A549 (cell line): ENCODE measurements around the gene CDADC1. TPM values are rescaled to one million over a fixed set of nuclear protein-coding genes. Genes with fewer than 3 reads are reported as not detected.

Experiments used
- ATAC-seq, 2 experiments: fragments of 200-7000 bp in 1 of 2; fragments of >200 bp in 1 of 2; cut with Nextera tagmentation in 1 of 2; cut with Tn5 transposase in 1 of 2; 3 replicates each; pipeline versions ENCODE4 v1.8.0 to v1.9.1; 2018 to 2020; ENCODE audit warnings: mild to moderate bottlenecking in 1 of 2, moderate library complexity in 1 of 2
- CTCF ChIA-PET: fragments of 300-600 bp; sonication (Branson Sonifier 250); formaldehyde crosslinking; extraction: SDS; loops from one replicate; lab custom pipeline; 2021; ENCODE audit warnings: antibody characterized with exemption, inconsistent platforms; lab: Yijun Ruan, JAX
- POLR2A ChIA-PET: fragments of 350-600 bp; formaldehyde crosslinking; extraction: SDS; loops from one replicate; lab custom pipeline; 2021; ENCODE audit warnings: antibody characterized with exemption, inconsistent platforms; lab: Yijun Ruan, JAX
- DNase-seq, 2 experiments: peaks; one replicate each; pipeline versions ENCODE4 v3.0.0 to v3.0.0-alpha.2; 2011 to 2016; ENCODE audit warnings: low read depth in 1 of 2, low spot score in 1 of 2
- FAIRE-seq: peaks from 2 replicates; lab custom pipeline; 2011; peaks lifted over from hg19 to GRCh38; lab: Jason Lieb, UNC
- H3K27ac ChIP-seq, 2 experiments: fragments of >200 bp; sonication (Bioruptor Twin); formaldehyde crosslinking; 3 replicates each; pipeline ENCODE4 v1.5.1; 2016 to 2017
- H3K4me1 ChIP-seq: fragments of >200 bp; sonication (Bioruptor Twin); formaldehyde crosslinking; 3 replicates; pipeline ENCODE4 v1.6.1; 2016
- H3K4me2 ChIP-seq: fragments of >200 bp; sonication (Bioruptor Twin); formaldehyde crosslinking; 3 replicates; pipeline ENCODE4 v1.6.1; 2016
- H3K4me3 ChIP-seq: fragments of >200 bp; sonication (Bioruptor Twin); formaldehyde crosslinking; 3 replicates; pipeline ENCODE4 v1.5.1; 2016
- H3K9me3 ChIP-seq: fragments of >200 bp; sonication (Bioruptor Twin); formaldehyde crosslinking; 3 replicates; pipeline ENCODE4 v1.6.1; 2016
- BHLHE40 ChIP-seq: IDR thresholded peaks from 2 replicates; pipeline ENCODE4 v1.6.1; 2012; ENCODE audit warnings: low read depth, low read length, inconsistent platforms
- CBX2 ChIP-seq: fragments of 200-600 bp; sonication (generic); IDR thresholded peaks from 2 replicates; pipeline ENCODE4 v1.6.1; 2016; ENCODE audit warnings: low read depth, mild to moderate bottlenecking, borderline replicate concordance
- CBX8 ChIP-seq: fragments of 200-600 bp; sonication (generic); IDR thresholded peaks from 2 replicates; pipeline ENCODE4 v1.6.1; 2016
- CEBPB ChIP-seq, 2 experiments: fragments of >200 bp in 1 of 2; sonication (Bioruptor Twin) in 1 of 2; formaldehyde crosslinking in 1 of 2; IDR thresholded peaks; 2 replicates each; pipeline ENCODE4 v1.6.1; 2012 to 2016
- EHF ChIP-seq: fragments of 250-450 bp; sonication (Bioruptor Pico); IDR thresholded peaks from 2 replicates; pipeline ENCODE4 v1.5.0; 2020; ENCODE audit warnings: mild to moderate bottlenecking
- FOSL2 ChIP-seq, 2 experiments: fragments of 450-650 bp in 1 of 2; fragments of >200 bp in 1 of 2; sonication (Bioruptor Twin) in 1 of 2; formaldehyde crosslinking; IDR thresholded peaks; 2 replicates each; pipeline versions ENCODE4 v1.5.0 to v1.6.1; 2016 to 2020; ENCODE audit warnings: mild to moderate bottlenecking in 1 of 2, moderate library complexity in 1 of 2
- HDAC2 ChIP-seq: fragments of 200-600 bp; sonication (generic); IDR thresholded peaks from 2 replicates; pipeline ENCODE4 v1.6.1; 2016
- HEYL ChIP-seq: fragments of 250-450 bp; sonication (Bioruptor Pico); IDR thresholded peaks from 2 replicates; pipeline ENCODE4 v1.8.0; 2021; ENCODE audit warnings: mild to moderate bottlenecking, moderate library complexity
- HOXB5 ChIP-seq: fragments of 250-450 bp; sonication (Bioruptor Pico); IDR thresholded peaks from 2 replicates; pipeline ENCODE4 v1.5.0; 2020; ENCODE audit warnings: mild to moderate bottlenecking, moderate library complexity
- JUN ChIP-seq, 2 experiments: fragments of >200 bp; sonication (Bioruptor Twin); formaldehyde crosslinking; IDR thresholded peaks; 2 replicates in 1 of 2; 3 replicates in 1 of 2; pipeline ENCODE4 v1.6.1; 2016 to 2017
- JUNB ChIP-seq: fragments of >200 bp; sonication (Bioruptor Twin); formaldehyde crosslinking; IDR thresholded peaks from 2 replicates; pipeline ENCODE4 v1.6.1; 2016
- KDM1A ChIP-seq: fragments of 200-600 bp; sonication (generic); IDR thresholded peaks from 2 replicates; pipeline ENCODE4 v1.6.1; 2016; ENCODE audit warnings: low read depth, mild to moderate bottlenecking
- MAZ ChIP-seq: fragments of 150-350 bp; IDR thresholded peaks from 2 replicates; pipeline ENCODE4 v1.6.1; 2014; ENCODE audit warnings: antibody characterized with exemption, low read depth, low read length, borderline replicate concordance
- POLR2AphosphoS2 ChIP-seq: conservative IDR thresholded peaks from 2 replicates; pipeline ENCODE4 v1.6.1; 2012; ENCODE audit warnings: low read length, improper control_type of control experiment, inconsistent platforms
- RARB ChIP-seq: fragments of 250-450 bp; sonication (Bioruptor Pico); IDR thresholded peaks from 2 replicates; pipeline ENCODE4 v1.8.0; 2021; ENCODE audit warnings: mild to moderate bottlenecking, moderate library complexity
- RFX5 ChIP-seq: fragments of 450-650 bp; IDR thresholded peaks from 2 replicates; pipeline ENCODE4 v1.7.1; 2014; ENCODE audit warnings: antibody characterized with exemption, mild to moderate bottlenecking, moderate library complexity
- TFCP2L1 ChIP-seq: fragments of 250-450 bp; sonication (Bioruptor Pico); IDR thresholded peaks from 2 replicates; pipeline ENCODE4 v1.5.0; 2021; ENCODE audit warnings: mild to moderate bottlenecking
- ZC3H11A ChIP-seq: fragments of 450-650 bp; IDR thresholded peaks from 2 replicates; pipeline ENCODE4 v1.6.1; 2014; ENCODE audit warnings: antibody characterized with exemption, mild to moderate bottlenecking
- ZFP36 ChIP-seq: fragments of 450-650 bp; IDR thresholded peaks from 2 replicates; pipeline ENCODE4 v1.6.1; 2014; ENCODE audit warnings: borderline replicate concordance; ENCODE audit not compliant: partially characterized antibody
- ZNF302 ChIP-seq: fragments of 250-450 bp; sonication (Bioruptor Pico); IDR thresholded peaks from 2 replicates; pipeline ENCODE4 v1.9.0; 2021; ENCODE audit warnings: inconsistent platforms, mild to moderate bottlenecking, moderate library complexity
- WGBS: methylation state at CpG from one replicate; pipeline ENCODE4 v1.1.6; 2017; ENCODE audit errors: missing lambda C conversion rate; 5-methylcytosine and 5-hydroxymethylcytosine counted together
- polyA plus RNA-seq, 4 experiments: library from polyadenylated mRNA; depleted of rRNA in 3 of 4; stranded (reverse); fragments of >200 nt; fragmentation: RNase III in 1 of 4; extraction: RNeasy Plus Mini Kit Qiagen cat#74134 plus additional on column Dnase treatment in 1 of 4; gene quantifications; 2 replicates in 3 of 4; 3 replicates in 1 of 4; pipeline ENCODE4 v1.2.3, GENCODE V29; 2011 to 2017
- TF ChIP-seq, protein P1 (sequence below): fragments of 200-600 bp; sonication (generic); IDR thresholded peaks from 2 replicates; pipeline ENCODE4 v1.6.1; 2016; ENCODE audit warnings: antibody characterized with exemption, mild to moderate bottlenecking, moderate library complexity
- TF ChIP-seq, protein P2 (sequence below): IDR thresholded peaks from 2 replicates; pipeline ENCODE4 v1.6.1; 2012
- TF ChIP-seq, protein P3 (sequence below): fragments of 250-450 bp; sonication (Bioruptor Pico); IDR thresholded peaks from 2 replicates; pipeline ENCODE4 v1.5.0; 2020; ENCODE audit warnings: low read depth, mild to moderate bottlenecking, moderate library complexity
- TF ChIP-seq, protein P4 (sequence below): fragments of 450-650 bp; IDR thresholded peaks from 2 replicates; pipeline ENCODE4 v1.6.1; 2014; ENCODE audit warnings: antibody characterized with exemption
- TF ChIP-seq, protein P5 (sequence below): fragments of 150-350 bp; IDR thresholded peaks from 2 replicates; pipeline ENCODE4 v1.6.1; 2014; ENCODE audit warnings: low read depth, mild to moderate bottlenecking, low read length

The CDADC1 gene
- polyA plus RNA-seq, 2 of the 4 experiments (the other 2 are of a cell fraction): 4.3 to 9.6 TPM

DNA sequence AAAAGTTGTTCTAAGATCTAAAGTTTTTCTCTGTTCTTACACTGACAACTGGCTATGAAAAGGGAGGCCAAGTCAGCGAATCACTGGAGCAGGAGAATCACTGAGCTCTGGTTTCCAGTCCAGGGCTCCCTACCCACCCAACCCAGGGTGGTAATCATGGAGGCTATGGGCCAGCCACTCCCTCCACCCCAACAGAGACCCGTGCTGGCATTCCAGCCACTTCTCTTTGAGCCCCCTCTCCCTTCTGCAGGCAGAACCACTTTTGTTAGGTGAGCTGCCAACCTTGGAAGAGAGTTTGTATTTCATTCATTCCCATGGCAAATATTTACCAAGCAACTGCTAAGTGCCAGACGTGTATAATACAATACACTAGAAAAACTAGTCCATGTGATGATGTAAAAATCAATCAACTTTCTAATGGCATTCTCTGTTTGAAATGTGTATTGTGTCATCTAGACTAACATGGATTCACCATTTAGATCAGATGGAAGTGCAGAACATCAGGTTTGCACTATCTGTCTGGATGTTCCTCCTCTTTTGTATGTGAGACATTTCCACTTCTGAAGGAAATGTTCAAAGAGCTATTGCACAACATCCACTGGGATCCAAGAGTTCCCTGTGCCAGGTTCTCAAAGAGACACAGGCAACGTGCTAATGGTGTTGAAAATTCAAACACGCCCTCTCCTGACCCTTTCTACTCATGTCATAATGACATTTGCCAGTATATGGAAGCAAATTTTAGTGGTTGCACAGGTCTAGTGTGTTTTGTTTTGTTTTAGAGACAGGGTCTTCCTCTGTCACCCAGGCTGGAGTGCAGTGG is 22.3 kb upstream of the CDADC1 start:
- TF ChIP-seq MAZ (no peak), CBX2 (no peak), RARB (CRISPR knock-in tag) (no peak), CEBPB (IDR thresholded peaks at IDR 0.05) (peak in 1 of 2 experiments; percentile 72; a peak in 2 of 4 replicates), ZC3H11A (no peak)
- TF ChIP-seq, protein P1, sequence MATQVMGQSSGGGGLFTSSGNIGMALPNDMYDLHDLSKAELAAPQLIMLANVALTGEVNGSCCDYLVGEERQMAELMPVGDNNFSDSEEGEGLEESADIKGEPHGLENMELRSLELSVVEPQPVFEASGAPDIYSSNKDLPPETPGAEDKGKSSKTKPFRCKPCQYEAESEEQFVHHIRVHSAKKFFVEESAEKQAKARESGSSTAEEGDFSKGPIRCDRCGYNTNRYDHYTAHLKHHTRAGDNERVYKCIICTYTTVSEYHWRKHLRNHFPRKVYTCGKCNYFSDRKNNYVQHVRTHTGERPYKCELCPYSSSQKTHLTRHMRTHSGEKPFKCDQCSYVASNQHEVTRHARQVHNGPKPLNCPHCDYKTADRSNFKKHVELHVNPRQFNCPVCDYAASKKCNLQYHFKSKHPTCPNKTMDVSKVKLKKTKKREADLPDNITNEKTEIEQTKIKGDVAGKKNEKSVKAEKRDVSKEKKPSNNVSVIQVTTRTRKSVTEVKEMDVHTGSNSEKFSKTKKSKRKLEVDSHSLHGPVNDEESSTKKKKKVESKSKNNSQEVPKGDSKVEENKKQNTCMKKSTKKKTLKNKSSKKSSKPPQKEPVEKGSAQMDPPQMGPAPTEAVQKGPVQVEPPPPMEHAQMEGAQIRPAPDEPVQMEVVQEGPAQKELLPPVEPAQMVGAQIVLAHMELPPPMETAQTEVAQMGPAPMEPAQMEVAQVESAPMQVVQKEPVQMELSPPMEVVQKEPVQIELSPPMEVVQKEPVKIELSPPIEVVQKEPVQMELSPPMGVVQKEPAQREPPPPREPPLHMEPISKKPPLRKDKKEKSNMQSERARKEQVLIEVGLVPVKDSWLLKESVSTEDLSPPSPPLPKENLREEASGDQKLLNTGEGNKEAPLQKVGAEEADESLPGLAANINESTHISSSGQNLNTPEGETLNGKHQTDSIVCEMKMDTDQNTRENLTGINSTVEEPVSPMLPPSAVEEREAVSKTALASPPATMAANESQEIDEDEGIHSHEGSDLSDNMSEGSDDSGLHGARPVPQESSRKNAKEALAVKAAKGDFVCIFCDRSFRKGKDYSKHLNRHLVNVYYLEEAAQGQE: no peak
- TF ChIP-seq, protein P2, sequence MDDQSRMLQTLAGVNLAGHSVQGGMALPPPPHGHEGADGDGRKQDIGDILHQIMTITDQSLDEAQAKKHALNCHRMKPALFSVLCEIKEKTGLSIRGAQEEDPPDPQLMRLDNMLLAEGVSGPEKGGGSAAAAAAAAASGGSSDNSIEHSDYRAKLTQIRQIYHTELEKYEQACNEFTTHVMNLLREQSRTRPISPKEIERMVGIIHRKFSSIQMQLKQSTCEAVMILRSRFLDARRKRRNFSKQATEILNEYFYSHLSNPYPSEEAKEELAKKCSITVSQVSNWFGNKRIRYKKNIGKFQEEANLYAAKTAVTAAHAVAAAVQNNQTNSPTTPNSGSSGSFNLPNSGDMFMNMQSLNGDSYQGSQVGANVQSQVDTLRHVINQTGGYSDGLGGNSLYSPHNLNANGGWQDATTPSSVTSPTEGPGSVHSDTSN: no peak
- no peak overlapping the region for H3K4me3 ChIP-seq
- H3K27ac ChIP-seq: no peak overlapping the region
- H3K9me3 ChIP-seq: no peaks in the 10 kb centered on the region
- no peak for DNase-seq
- CTCF ChIA-PET: no interaction called here
- POLR2A ChIA-PET: no interaction called here
- no peak for FAIRE-seq
- H3K4me1 ChIP-seq: no peaks in the 10 kb centered on the region; the same call in 2 of the 3 replicates
- no peak overlapping the region for H3K4me2 ChIP-seq
- no peak for ATAC-seq
- 20% methylated on average over 5 of the region's 5 CpGs for WGBS

DNA sequence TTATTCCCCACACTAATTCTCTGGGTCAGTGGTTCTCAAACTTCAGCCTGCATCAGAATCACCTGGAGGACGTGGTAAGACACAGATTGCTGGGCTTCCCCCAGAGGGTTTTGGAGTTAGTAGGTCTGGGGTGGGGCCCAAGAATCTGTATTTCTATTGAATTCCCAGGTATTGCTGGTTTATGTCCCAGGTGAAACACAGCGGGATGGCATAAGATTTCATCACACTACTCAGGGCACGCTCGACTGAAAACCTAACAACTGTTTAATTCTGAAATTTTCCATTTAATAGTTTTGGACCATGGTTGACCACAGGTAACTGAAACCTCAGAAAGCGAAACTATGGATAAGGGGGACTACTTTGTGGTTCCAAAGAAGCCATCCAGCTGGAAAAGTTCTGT is 21.1 kb upstream of the CDADC1 start:
- DNase-seq: no peak
- H3K4me1 ChIP-seq: no peaks in the 10 kb centered on the region; the same call in 2 of the 3 replicates
- H3K9me3 ChIP-seq: no peaks in the 10 kb centered on the region
- TF ChIP-seq HDAC2 (no peak), ZFP36 (no peak), HEYL (CRISPR knock-in tag) (no peak), KDM1A (no peak), POLR2AphosphoS2 (no peak), RFX5 (no peak), JUNB (no peak), BHLHE40 (no peak), EHF (CRISPR knock-in tag) (no peak), JUN (IDR thresholded peaks at IDR 0.05) (no peak), ZNF302 (CRISPR knock-in tag) (no peak), FOSL2 (IDR thresholded peaks at IDR 0.05) (no peak), FOSL2 (CRISPR knock-in tag; IDR thresholded peaks at IDR 0.05) (no peak), TFCP2L1 (no peak), CBX8 (no peak), HOXB5 (CRISPR knock-in tag) (no peak)
- TF ChIP-seq, protein P1: no peak
- TF ChIP-seq, protein P3, sequence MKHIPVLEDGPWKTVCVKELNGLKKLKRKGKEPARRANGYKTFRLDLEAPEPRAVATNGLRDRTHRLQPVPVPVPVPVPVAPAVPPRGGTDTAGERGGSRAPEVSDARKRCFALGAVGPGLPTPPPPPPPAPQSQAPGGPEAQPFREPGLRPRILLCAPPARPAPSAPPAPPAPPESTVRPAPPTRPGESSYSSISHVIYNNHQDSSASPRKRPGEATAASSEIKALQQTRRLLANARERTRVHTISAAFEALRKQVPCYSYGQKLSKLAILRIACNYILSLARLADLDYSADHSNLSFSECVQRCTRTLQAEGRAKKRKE: no peak
- TF ChIP-seq, protein P4, sequence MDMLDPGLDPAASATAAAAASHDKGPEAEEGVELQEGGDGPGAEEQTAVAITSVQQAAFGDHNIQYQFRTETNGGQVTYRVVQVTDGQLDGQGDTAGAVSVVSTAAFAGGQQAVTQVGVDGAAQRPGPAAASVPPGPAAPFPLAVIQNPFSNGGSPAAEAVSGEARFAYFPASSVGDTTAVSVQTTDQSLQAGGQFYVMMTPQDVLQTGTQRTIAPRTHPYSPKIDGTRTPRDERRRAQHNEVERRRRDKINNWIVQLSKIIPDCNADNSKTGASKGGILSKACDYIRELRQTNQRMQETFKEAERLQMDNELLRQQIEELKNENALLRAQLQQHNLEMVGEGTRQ: no peak
- TF ChIP-seq, protein P5, sequence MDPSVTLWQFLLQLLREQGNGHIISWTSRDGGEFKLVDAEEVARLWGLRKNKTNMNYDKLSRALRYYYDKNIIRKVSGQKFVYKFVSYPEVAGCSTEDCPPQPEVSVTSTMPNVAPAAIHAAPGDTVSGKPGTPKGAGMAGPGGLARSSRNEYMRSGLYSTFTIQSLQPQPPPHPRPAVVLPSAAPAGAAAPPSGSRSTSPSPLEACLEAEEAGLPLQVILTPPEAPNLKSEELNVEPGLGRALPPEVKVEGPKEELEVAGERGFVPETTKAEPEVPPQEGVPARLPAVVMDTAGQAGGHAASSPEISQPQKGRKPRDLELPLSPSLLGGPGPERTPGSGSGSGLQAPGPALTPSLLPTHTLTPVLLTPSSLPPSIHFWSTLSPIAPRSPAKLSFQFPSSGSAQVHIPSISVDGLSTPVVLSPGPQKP: no peak
- H3K4me2 ChIP-seq: no peak overlapping the region
- POLR2A ChIA-PET: no interaction called here
- no peak overlapping the region for H3K27ac ChIP-seq
- no peak for FAIRE-seq
- no peak overlapping the region for H3K4me3 ChIP-seq
- WGBS: 76% methylated on average over 5 of the region's 5 CpGs
- CTCF ChIA-PET: interaction anchor here (1.4 kb wide), 1 partner anchor 14 kb away, joined by 3 read pairs; no protein-coding TSS in a partner anchor
- ATAC-seq: no peak
